Cardiac fibroblast (primary cell): ENCODE data around the gene NAT14.

Source experiments
- DNase-seq, 2 donors: peaks; one replicate each; pipeline versions ENCODE4 v3.0.0 to v3.0.0-alpha.2; 2010; ENCODE audit warnings: low read depth in 2 of 2
- H3K4me3 ChIP-seq, 2 donors: replicated peaks in 1 of 2; 1 replicate in 1 of 2; 2 replicates in 1 of 2; pipeline ENCODE4 v1.5.1; 2011; ENCODE audit warnings: low read depth in 2 of 2, low read length in 2 of 2, mild to moderate bottlenecking in 2 of 2, moderate library complexity in 1 of 2
- CTCF ChIP-seq: IDR thresholded peaks from one replicate; pipeline ENCODE4 v1.5.1; 2011; ENCODE audit warnings: low read depth, mild to moderate bottlenecking, low read length, inconsistent platforms

NAT14 gene

GRCh38 chr19:55498246-55498840 is 13.4 kb downstream of the NAT14 start:
- no peak for TF ChIP-seq CTCF
- no peak overlapping the region for H3K4me3 ChIP-seq
- no peak for DNase-seq

- no peak overlapping the region for H3K4me3 ChIP-seq
- no peak for TF ChIP-seq CTCF
- DNase-seq, result no peak
Measured at GRCh38 chr19:55500368-55500952, 15.5 kb downstream of the NAT14 start.

- no peak for TF ChIP-seq CTCF
- DNase-seq, result no peak
- H3K4me3 ChIP-seq, result no peak overlapping the region
Measured at GRCh38 chr19:55502197-55502952, 17.4 kb downstream of the NAT14 start.

GRCh38 chr19:55503157-55503501 is 18.1 kb downstream of the NAT14 start:
- no peak for TF ChIP-seq CTCF
- no peak for DNase-seq
- H3K4me3 ChIP-seq, result no peak overlapping the region

- H3K4me3 ChIP-seq, result peak overlapping the region; percentile 54 to 57
- peak; percentile 98 for TF ChIP-seq CTCF
- DNase-seq, result peak; percentile 91 to 94
Measured at GRCh38 chr19:55503502-55504251, 18.7 kb downstream of the NAT14 start.

- TF ChIP-seq CTCF, result no peak
- H3K4me3 ChIP-seq, result no peak overlapping the region
- DNase-seq, result no peak
Measured at GRCh38 chr19:55504252-55504603, 19.2 kb downstream of the NAT14 start.
